ENCODE measurements around the gene LCNL1. TPM values are rescaled to one million over a fixed set of nuclear protein-coding genes. Genes with fewer than 3 reads are reported as not detected.

LCNL1 gene
- total and polyA plus RNA-seq, 2 of the 13 experiments (the other 11 are each of a cell fraction or from before 2014, with no cell fraction given): not detected

GRCh38 chr9:137011156-137011555, 28.4 kb downstream of the LCNL1 start:
- H3K27ac ChIP-seq (ENCODE audit: extremely low read length, insufficient read depth, low read length): no peak overlapping the region
- FAIRE-seq (no peak), DNase-seq (ENCODE audit: low spot score) (no peak), ATAC-seq (no peak)
- WGBS (ENCODE audit: low lambda C conversion rate): 96% methylated on average over 24 of the region's 24 CpGs
- H3K79me2 ChIP-seq (ENCODE audit: insufficient read depth, low read length): no peaks in the 10 kb centered on the region
- H3K4me3 ChIP-seq (replicated peaks in 1 of 3; ENCODE audit: insufficient read depth in 1 of 3, low read depth in 2 of 3, low read length in 3 of 3): no peak overlapping the region
- H2AFZ ChIP-seq (ENCODE audit: low read length): no peak overlapping the region
- H3K4me1 ChIP-seq (ENCODE audit: insufficient read depth, low read length): no peaks in the 10 kb centered on the region
- in situ Hi-C loops (cut with HindIII; ENCODE audit: extremely low pct_ligation_motif_present, low pct_unique_long_range_greater_than_20kb): no loop called here
- BruUV-seq (replicated peaks): no TSS peak
- no peaks in the 10 kb centered on the region for H3K27me3 ChIP-seq (ENCODE audit: control insufficient read depth in 1 of 2, insufficient read depth in 2 of 2, low read length in 2 of 2)
- H3K9ac ChIP-seq (ENCODE audit: insufficient read depth, low read depth, low read length): no peak overlapping the region
- no peaks in the 10 kb centered on the region for H4K20me1 ChIP-seq (ENCODE audit: insufficient read depth, low read length)
- H3K36me3 ChIP-seq (replicated peaks in 1 of 2; ENCODE audit: control insufficient read depth in 1 of 2, insufficient read depth in 2 of 2, low read length in 2 of 2): peaks cover 1% of the 10 kb centered on the region in 2 experiments; a peak in 1 of 5 replicates
- intact Hi-C loops (cut with micrococcal nuclease; ENCODE audit: unreplicated experiment): no loop called here
- no peak overlapping the region for H3K4me2 ChIP-seq (ENCODE audit: low read depth, low read length)
- ChIA-PET POLR2A (no interaction called here), CTCF (ENCODE audit: low intra/inter-chr PET ratio, low total read pairs) (no interaction called here)
- TF ChIP-seq POGZ (CRISPR knock-in tag; IDR thresholded peaks at IDR 0.05): no peak
- no peak for TF ChIP-seq PCBP2 (optimal IDR thresholded peaks at IDR 0.05; ENCODE audit: low read depth, low read length, poor library complexity, severe bottlenecking)
- TF ChIP-seq, protein P1, sequence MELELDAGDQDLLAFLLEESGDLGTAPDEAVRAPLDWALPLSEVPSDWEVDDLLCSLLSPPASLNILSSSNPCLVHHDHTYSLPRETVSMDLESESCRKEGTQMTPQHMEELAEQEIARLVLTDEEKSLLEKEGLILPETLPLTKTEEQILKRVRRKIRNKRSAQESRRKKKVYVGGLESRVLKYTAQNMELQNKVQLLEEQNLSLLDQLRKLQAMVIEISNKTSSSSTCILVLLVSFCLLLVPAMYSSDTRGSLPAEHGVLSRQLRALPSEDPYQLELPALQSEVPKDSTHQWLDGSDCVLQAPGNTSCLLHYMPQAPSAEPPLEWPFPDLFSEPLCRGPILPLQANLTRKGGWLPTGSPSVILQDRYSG (CRISPR knock-in tag; IDR thresholded peaks at IDR 0.05): no peak
- TF ChIP-seq NFKB2 (CRISPR knock-in tag; IDR thresholded peaks at IDR 0.05; ENCODE audit: borderline replicate concordance): no peak
- no peak for TF ChIP-seq SNAPC2 (CRISPR knock-in tag; IDR thresholded peaks at IDR 0.05)
- TF ChIP-seq RXRA (CRISPR knock-in tag; IDR thresholded peaks at IDR 0.05): no peak
- no peak for TF ChIP-seq ZUFSP (CRISPR knock-in tag; IDR thresholded peaks at IDR 0.05; ENCODE audit: borderline replicate concordance)
- TF ChIP-seq UBTF (CRISPR knock-in tag; IDR thresholded peaks at IDR 0.05): no peak
- no peak for TF ChIP-seq SP1 (IDR thresholded peaks at IDR 0.05)
- no peak for TF ChIP-seq SP1 (CRISPR knock-in tag; IDR thresholded peaks at IDR 0.05)
- TF ChIP-seq ZHX1 (CRISPR knock-in tag; IDR thresholded peaks at IDR 0.05; ENCODE audit: low read depth): no peak
- no peak for TF ChIP-seq ZFP90 (CRISPR knock-in tag; IDR thresholded peaks at IDR 0.05; ENCODE audit: borderline replicate concordance)
- TF ChIP-seq PHF5A (CRISPR knock-in tag; IDR thresholded peaks at IDR 0.05; ENCODE audit: low read depth, unreplicated experiment): no peak
- no peak for TF ChIP-seq ZNF138 (CRISPR knock-in tag; IDR thresholded peaks at IDR 0.05; ENCODE audit: low read depth)
- no peaks in the 10 kb centered on the region for H3K9me3 ChIP-seq (ENCODE audit: low read length)
